M059J (cell line): ENCODE data around the gene CACNA2D2. TPM values are rescaled to one million over a fixed set of nuclear protein-coding genes. Genes with fewer than 3 reads are reported as not detected.

Experiments
- DNase-seq: peaks from one replicate; pipeline ENCODE4 v3.0.0-alpha.2; 2012; ENCODE audit warnings: low read depth
- total RNA-seq: library from RNA; depleted of rRNA; stranded (reverse); fragments of >200 nt; shearing (Covaris generic); gene quantifications from 2 replicates; pipeline ENCODE4 v1.2.3, GENCODE V29; 2014

CACNA2D2 gene
- total RNA-seq, 1 experiment from 2014 or later = not detected

- no peak for DNase-seq
Measured at GRCh38 chr3:50464569-50464968, 38.9 kb downstream of the CACNA2D2 start.

- no peak for DNase-seq
Measured at GRCh38 chr3:50459785-50460184, 43.6 kb downstream of the CACNA2D2 start.

- DNase-seq = no peak
Measured at GRCh38 chr3:50457988-50458387, 45.4 kb downstream of the CACNA2D2 start.

- no peak for DNase-seq
Measured at GRCh38 chr3:50455161-50456018, 48.0 kb downstream of the CACNA2D2 start.

GRCh38 chr3:50454481-50455070 lies 48.9 kb downstream of the CACNA2D2 start:
- no peak for DNase-seq

GRCh38 chr3:50453907-50454306 lies 49.5 kb downstream of the CACNA2D2 start:
- DNase-seq = no peak

- DNase-seq = peak; percentile 20
Measured at GRCh38 chr3:50450209-50450921, 53.1 kb downstream of the CACNA2D2 start.

- no peak for DNase-seq
Measured at GRCh38 chr3:50448752-50449539, 54.5 kb downstream of the CACNA2D2 start.

- DNase-seq = no peak
Measured at GRCh38 chr3:50447290-50447840, 56.1 kb downstream of the CACNA2D2 start.

DNA sequence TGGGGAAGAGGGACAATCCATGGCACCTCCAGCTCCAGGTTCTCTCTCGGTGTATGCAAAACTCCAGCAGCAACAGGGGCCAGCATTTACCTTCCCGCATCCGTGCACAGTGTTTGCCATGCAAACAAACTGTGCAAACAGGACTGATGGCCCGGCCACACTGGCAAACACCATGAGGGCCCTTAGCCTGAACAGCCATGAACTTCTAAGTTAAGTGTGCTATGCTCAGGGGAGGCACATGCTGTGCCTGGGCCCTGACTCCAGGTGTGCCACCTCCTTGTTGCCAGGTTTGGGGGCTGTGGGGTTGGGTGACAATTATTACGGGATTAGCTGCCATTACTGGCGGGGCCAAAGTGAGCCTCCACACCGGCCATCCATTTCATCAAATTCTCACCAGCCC lies 57.5 kb downstream of the CACNA2D2 start:
- DNase-seq = no peak

GRCh38 chr3:50444782-50445181 lies 58.7 kb downstream of the CACNA2D2 start:
- no peak for DNase-seq

DNA sequence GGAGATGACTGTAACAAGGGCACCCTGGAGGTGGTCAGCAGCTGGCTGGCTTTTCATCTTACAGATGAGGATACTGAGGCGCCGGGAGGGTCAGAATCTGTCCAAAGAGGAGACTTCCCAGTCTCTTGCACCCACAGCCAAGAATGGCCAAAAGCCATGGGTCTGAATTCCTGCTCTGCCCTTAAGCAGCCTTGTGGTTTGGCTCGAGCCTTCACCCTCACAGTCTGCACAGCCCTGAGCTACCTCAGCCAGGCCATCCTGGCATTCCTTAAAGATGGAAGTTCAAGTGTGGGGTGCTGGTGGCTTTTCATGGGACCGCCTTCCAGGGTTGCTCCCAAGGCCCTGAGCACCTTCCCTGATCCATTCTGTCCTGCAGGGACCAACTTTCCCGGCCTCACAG lies 59.2 kb downstream of the CACNA2D2 start:
- DNase-seq = peak; percentile 11

GRCh38 chr3:50442945-50443579 lies 60.4 kb downstream of the CACNA2D2 start:
- no peak for DNase-seq

DNA sequence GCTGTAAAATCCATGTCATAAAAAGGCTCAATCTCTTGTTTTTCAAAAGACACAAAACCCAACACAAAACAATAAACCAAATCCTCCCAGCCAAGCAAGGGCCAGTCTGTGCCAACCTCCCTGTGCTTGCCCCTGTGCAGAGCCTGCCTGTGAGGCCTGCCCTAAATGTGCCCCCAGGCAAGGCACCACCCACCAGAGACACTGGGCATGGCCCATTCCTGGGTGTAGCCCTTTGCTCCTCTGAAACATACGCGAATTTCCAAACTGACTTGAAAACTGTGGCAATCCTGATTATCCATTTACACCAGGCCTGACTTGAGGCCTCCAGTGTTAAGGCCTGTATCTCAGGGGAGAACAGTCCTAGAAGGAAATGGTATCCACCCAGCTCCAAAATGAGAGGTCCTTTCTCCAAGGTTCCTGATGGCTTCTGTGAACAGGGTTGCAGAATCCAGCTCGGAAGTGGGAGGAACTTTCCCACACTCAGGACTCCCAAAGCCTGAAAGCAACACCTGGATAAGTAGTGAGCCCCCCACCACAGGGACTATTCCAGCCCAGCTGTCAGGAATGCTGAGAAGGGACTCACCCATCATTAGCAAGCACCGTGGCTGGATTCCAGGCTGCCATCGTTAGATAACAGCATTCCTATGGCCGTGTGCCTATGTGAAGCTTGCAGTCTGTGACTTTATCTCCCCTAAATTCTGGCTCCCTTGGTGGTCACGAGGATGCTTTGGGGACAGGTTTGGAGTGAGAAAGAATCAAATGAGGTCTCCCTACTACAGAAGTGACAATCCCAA lies 61.8 kb downstream of the CACNA2D2 start:
- no peak for DNase-seq

DNA sequence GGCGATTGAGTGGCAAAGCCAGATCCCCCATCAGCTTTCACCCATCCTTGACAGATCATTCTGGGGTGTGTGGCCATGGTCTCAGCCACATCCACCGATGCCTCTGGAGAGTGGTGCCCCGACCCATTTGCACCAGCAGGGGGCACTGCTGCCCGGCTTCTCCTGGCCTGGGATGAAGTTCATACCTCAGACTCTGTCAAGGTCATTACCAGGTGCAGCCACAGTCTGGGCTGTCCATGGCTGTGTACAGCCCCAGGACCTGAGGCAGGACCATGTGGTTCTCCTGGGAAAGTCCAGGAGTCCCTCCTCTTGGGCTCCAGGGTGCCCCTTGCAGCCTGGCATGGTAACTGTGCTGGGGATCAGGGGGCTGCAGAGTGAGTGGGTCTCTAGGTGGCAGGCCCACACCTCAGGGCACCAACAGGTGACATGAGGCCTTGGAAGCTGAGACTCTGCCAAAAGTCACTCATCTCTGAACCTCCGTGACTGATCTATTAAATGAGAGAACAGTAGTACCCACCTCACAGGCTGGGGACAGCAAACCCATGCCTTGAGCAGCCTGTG lies 67.2 kb downstream of the CACNA2D2 start:
- DNase-seq = peak; percentile 12

GRCh38 chr3:50435371-50436113 lies 67.9 kb downstream of the CACNA2D2 start:
- no peak for DNase-seq

DNA sequence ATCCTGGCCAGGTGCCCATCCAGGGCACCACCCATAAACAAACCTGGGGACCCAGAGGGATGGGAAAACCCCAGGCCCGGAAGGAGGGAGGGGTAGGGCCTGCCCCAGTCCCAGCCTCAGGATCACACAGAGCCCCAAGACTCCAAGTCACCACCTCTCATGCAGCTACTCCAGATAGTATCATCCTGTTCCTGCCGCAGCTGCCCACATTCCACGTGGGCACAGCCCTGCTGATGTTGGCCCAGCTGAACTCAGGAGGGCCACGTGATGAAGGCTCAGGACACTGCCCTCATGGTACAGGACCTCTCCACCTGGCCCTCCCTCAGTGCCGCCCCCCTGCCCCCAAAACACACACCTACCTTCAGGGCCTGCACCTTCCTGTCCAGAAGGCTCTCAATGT lies 69.5 kb downstream of the CACNA2D2 start:
- DNase-seq = no peak

DNA sequence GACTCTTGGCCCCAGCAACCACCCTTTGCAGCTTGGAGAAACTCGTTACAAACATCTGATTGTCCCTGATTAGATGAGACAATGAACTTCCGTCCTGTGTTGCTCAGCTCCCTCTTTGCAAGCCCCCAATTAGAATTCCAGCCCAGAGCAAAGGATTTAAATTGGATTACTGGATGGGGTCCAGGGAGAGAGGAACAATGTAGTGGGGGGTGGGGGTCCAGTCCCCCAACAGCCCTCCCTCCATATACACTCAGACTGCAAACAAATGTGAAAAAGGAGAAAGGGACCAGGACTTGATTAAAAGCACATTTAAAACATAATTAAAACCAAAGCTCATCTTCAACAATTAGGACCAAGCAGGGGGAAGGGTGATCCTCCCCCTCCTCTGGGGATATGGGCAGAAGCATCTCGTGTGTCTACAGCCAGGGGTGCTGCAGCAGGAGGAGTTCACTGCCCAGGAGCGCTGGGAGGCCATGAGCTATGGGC lies 72.4 kb downstream of the CACNA2D2 start:
- no peak for DNase-seq

- no peak for DNase-seq
Measured at GRCh38 chr3:50430191-50430590, 73.2 kb downstream of the CACNA2D2 start.
